Mammary epithelial cell (primary cell): Measurements from ENCODE around the gene SLC17A7.
A peak's percentile ranks its signal among the peaks of the same experiment; 100 is the strongest.

ENCODE experiments used
- EZH2 ChIP-seq: IDR thresholded peaks from 2 replicates; pipeline ENCODE4 v1.6.1; 2012; ENCODE audit warnings: low read length, inconsistent platforms, borderline replicate concordance
- TF ChIP-seq, protein P1 (sequence below), 2 donors: IDR thresholded peaks in 1 of 2; conservative IDR thresholded peaks in 1 of 2; 2 replicates each; pipeline ENCODE4 v1.5.1; 2011 to 2012; ENCODE audit warnings: inconsistent platforms in 2 of 2, low read length in 2 of 2, mild to moderate bottlenecking in 2 of 2, control low read depth in 1 of 2, low read depth in 1 of 2; ENCODE audit not compliant: insufficient read depth in 1 of 2; ENCODE audit errors: extremely low read depth in 1 of 2

DNA sequence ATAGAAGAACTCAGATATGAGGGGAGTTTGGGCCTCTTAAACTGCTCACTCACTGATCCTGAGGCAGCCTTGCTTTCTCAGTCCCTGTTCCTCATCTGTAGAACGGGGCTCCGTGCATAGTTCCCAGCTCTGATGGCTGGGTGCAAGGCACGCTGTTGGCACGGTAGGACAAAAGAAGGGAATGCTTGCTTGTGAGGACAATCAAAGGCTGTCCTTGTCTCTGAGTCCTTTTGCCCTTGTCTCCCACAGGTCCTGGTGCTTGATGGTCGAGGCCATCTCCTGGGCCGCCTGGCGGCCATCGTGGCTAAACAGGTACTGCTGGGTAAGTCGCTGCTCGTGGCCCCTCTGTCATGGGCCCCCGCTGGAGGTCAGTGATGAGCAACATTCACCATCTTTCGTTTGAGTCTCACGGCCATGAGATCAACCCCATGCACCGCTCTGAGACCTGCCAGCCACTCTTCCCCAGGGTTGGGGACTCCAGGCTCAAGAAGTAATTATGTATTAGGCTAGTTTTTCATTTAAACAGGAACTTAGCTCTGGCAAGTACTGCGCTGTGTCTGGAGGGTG lies 48.4 kb upstream of the SLC17A7 start:
- TF ChIP-seq, protein P1, sequence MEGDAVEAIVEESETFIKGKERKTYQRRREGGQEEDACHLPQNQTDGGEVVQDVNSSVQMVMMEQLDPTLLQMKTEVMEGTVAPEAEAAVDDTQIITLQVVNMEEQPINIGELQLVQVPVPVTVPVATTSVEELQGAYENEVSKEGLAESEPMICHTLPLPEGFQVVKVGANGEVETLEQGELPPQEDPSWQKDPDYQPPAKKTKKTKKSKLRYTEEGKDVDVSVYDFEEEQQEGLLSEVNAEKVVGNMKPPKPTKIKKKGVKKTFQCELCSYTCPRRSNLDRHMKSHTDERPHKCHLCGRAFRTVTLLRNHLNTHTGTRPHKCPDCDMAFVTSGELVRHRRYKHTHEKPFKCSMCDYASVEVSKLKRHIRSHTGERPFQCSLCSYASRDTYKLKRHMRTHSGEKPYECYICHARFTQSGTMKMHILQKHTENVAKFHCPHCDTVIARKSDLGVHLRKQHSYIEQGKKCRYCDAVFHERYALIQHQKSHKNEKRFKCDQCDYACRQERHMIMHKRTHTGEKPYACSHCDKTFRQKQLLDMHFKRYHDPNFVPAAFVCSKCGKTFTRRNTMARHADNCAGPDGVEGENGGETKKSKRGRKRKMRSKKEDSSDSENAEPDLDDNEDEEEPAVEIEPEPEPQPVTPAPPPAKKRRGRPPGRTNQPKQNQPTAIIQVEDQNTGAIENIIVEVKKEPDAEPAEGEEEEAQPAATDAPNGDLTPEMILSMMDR (conservative IDR thresholded peaks at IDR 0.05 in 1 of 2, IDR thresholded peaks at IDR 0.05 in 1 of 2; ENCODE audit: extremely low read depth in 1 of 2, insufficient read depth in 1 of 2, low read depth in 1 of 2, low read length in 2 of 2), result peak; percentile 16 to 24
- no peak for TF ChIP-seq EZH2
